Activated T-cell treated with anti-CD3 and anti-CD28 coated beads, Interleukin-2, amount 50 U/mL, for 72 hours (primary cell): ENCODE measurements around the gene ATP1B2. TPM values are rescaled to one million over a fixed set of nuclear protein-coding genes. Genes with fewer than 3 reads are reported as not detected.
"Not testable (repeated sequence)": the region's sequence is repeated elsewhere in the genome, so short reads cannot be mapped to it uniquely, and the experiment has no call there.

Experiments used
- ATAC-seq, 2 donors: fragments of 150-1000 bp; cut with Tn5 transposase; replicated peaks in 1 of 2; 2 replicates each; pipeline ENCODE4 v1.10.0; 2021; ENCODE audit warnings: moderate library complexity in 2 of 2, mild to moderate bottlenecking in 1 of 2
- DNase-seq, 2 donors: peaks; one replicate each; pipeline ENCODE4 v3.0.0; 2021 to 2022; ENCODE audit warnings: mixed read lengths in 1 of 2
- H3K27ac Mint-ChIP-seq: one replicate; pipeline ENCODE4 v1.8.0; 2022; ENCODE audit warnings: mild to moderate bottlenecking, moderate library complexity, mixed read lengths
- H3K27me3 Mint-ChIP-seq: one replicate; pipeline ENCODE4 v1.8.0; 2022; ENCODE audit warnings: low read depth, mixed read lengths
- H3K36me3 Mint-ChIP-seq, 2 donors: one replicate each; pipeline ENCODE4 v1.8.0; 2022; ENCODE audit warnings: mixed read lengths in 2 of 2, mild to moderate bottlenecking in 1 of 2; ENCODE audit not compliant: insufficient read depth in 2 of 2
- H3K4me1 Mint-ChIP-seq: one replicate; pipeline ENCODE4 v1.8.0; 2022; ENCODE audit warnings: low read depth, mixed read lengths
- H3K4me3 Mint-ChIP-seq, 2 donors: one replicate each; pipeline ENCODE4 v1.8.0; 2022; ENCODE audit warnings: mild to moderate bottlenecking in 2 of 2, mixed read lengths in 2 of 2, moderate library complexity in 2 of 2
- H3K9me3 Mint-ChIP-seq, 2 donors: one replicate each; pipeline ENCODE4 v1.8.0; 2022; ENCODE audit warnings: mixed read lengths in 2 of 2
- total RNA-seq, 2 donors: library from RNA; stranded (reverse); gene quantifications; one replicate each; pipeline ENCODE4 v1.2.3, GENCODE V29; 2022

Gene ATP1B2
- under 1 TPM in 1 of 2 donors, not detected in 1; 0.30 TPM for total RNA-seq

GRCh38 chr17:7650509-7651096 lies at the start of gene ATP1B2:
Gene ATP1B2, plus strand, starts transcription at chr17:7650926. Its CDS starts 593 bp downstream, at chr17:7651519.
- Mint-ChIP-seq H3K27me3 (peaks cover 48% of the 10 kb centered on the region), H3K9me3 (no peaks in the 10 kb centered on the region), H3K36me3 (no peaks in the 10 kb centered on the region), H3K27ac (peak within 1 kb of the TSS; percentile 1), H3K4me3 (peak within 1 kb of the TSS; percentile 85 to 96), H3K4me1 (peaks cover 17% of the 10 kb centered on the region)
- peak; percentile 90 to 92 for ATAC-seq
- DNase-seq, result peak; percentile 72 to 84

GRCh38 chr17:7606280-7606679 lies 44.4 kb upstream of the ATP1B2 start:
- Mint-ChIP-seq H3K27me3 (no peaks in the 10 kb centered on the region), H3K4me3 (no peak overlapping the region), H3K27ac (no peak overlapping the region), H3K4me1 (peaks cover 17% of the 10 kb centered on the region), H3K36me3 (peaks cover 6 to 27% of the 10 kb centered on the region in 2 donors), H3K9me3 (no peaks in the 10 kb centered on the region)
- ATAC-seq, result no peak
- DNase-seq, result no peak

- ATAC-seq, result no peak
- DNase-seq, result no peak
- peaks cover 43% of the 10 kb centered on the region for H3K4me1 Mint-ChIP-seq
- no peak overlapping the region for H3K4me3 Mint-ChIP-seq
- H3K27ac Mint-ChIP-seq, result no peak overlapping the region
- no peaks in the 10 kb centered on the region for H3K27me3 Mint-ChIP-seq
- H3K9me3 Mint-ChIP-seq, result no peaks in the 10 kb centered on the region
- H3K36me3 Mint-ChIP-seq, result peaks cover 5 to 18% of the 10 kb centered on the region in 2 donors
These were observed 40.1 kb upstream of the ATP1B2 start for GRCh38 chr17:7610641-7611040.

- ATAC-seq, result no peak
- DNase-seq, result no peak
- H3K4me3 Mint-ChIP-seq, result peak overlapping the region; percentile 61 to 71
- peak overlapping the region; percentile 15 for H3K27ac Mint-ChIP-seq
- no peaks in the 10 kb centered on the region for H3K9me3 Mint-ChIP-seq
- H3K27me3 Mint-ChIP-seq, result no peaks in the 10 kb centered on the region
- peaks cover 37% of the 10 kb centered on the region for H3K4me1 Mint-ChIP-seq
- H3K36me3 Mint-ChIP-seq, result peaks cover 5 to 15% of the 10 kb centered on the region in 2 donors
These were observed 39.0 kb upstream of the ATP1B2 start for GRCh38 chr17:7611635-7612293.

GRCh38 chr17:7612294-7612640 lies 38.5 kb upstream of the ATP1B2 start:
- DNase-seq (no peak), ATAC-seq (no peak)
- H3K36me3 Mint-ChIP-seq, result peaks cover 5 to 15% of the 10 kb centered on the region in 2 donors
- peaks cover 37% of the 10 kb centered on the region for H3K4me1 Mint-ChIP-seq
- peak overlapping the region; percentile 15 for H3K27ac Mint-ChIP-seq
- H3K9me3 Mint-ChIP-seq, result no peaks in the 10 kb centered on the region
- no peaks in the 10 kb centered on the region for H3K27me3 Mint-ChIP-seq
- peak overlapping the region; percentile 61 to 71 for H3K4me3 Mint-ChIP-seq

GRCh38 chr17:7613769-7614424 lies 36.8 kb upstream of the ATP1B2 start:
- H3K27me3 Mint-ChIP-seq, result no peaks in the 10 kb centered on the region
- H3K36me3 Mint-ChIP-seq, result peaks cover 5 to 15% of the 10 kb centered on the region in 2 donors
- peak overlapping the region; percentile 90 to 97 for H3K4me3 Mint-ChIP-seq
- H3K27ac Mint-ChIP-seq, result peak overlapping the region; percentile 70
- H3K4me1 Mint-ChIP-seq, result peaks cover 37% of the 10 kb centered on the region
- DNase-seq (no peak), ATAC-seq (no peak)
- H3K9me3 Mint-ChIP-seq, result no peaks in the 10 kb centered on the region

GRCh38 chr17:7614425-7615264 lies 36.1 kb upstream of the ATP1B2 start, which contains the start of gene FXR2:
Gene FXR2, minus strand, starts transcription at chr17:7614897. Its CDS starts 365 bp downstream, at chr17:7614532.
- Mint-ChIP-seq H3K4me3 (peak within 1 kb of the TSS; percentile 92 to 97), H3K4me1 (peaks cover 37% of the 10 kb centered on the region), H3K36me3 (peaks cover 5 to 15% of the 10 kb centered on the region in 2 donors), H3K9me3 (no peaks in the 10 kb centered on the region), H3K27me3 (no peaks in the 10 kb centered on the region), H3K27ac (peak within 1 kb of the TSS; percentile 81)
- peak; percentile 94 for ATAC-seq
- DNase-seq, result peak; percentile 98

- Mint-ChIP-seq H3K9me3 (no peaks in the 10 kb centered on the region), H3K27ac (peak overlapping the region; percentile 81), H3K4me3 (peak overlapping the region; percentile 75 to 92), H3K27me3 (no peaks in the 10 kb centered on the region), H3K36me3 (peaks cover 5 to 15% of the 10 kb centered on the region in 2 donors), H3K4me1 (peaks cover 36% of the 10 kb centered on the region)
- no peak for DNase-seq
- ATAC-seq, result no peak
These were observed 35.4 kb upstream of the ATP1B2 start for GRCh38 chr17:7615265-7615747.

- DNase-seq, result no peak
- Mint-ChIP-seq H3K36me3 (peaks cover 2% of the 10 kb centered on the region in 2 donors), H3K27me3 (no peaks in the 10 kb centered on the region), H3K27ac (no peak overlapping the region), H3K4me1 (peaks cover 3% of the 10 kb centered on the region), H3K9me3 (no peaks in the 10 kb centered on the region), H3K4me3 (no peak overlapping the region)
- no peak for ATAC-seq
These were observed 32.1 kb upstream of the ATP1B2 start for GRCh38 chr17:7618608-7619007.

GRCh38 chr17:7620835-7621234 lies 29.9 kb upstream of the ATP1B2 start:
- H3K4me3 Mint-ChIP-seq, result no peak overlapping the region
- no peaks in the 10 kb centered on the region for H3K9me3 Mint-ChIP-seq
- no peaks in the 10 kb centered on the region for H3K36me3 Mint-ChIP-seq
- no peaks in the 10 kb centered on the region for H3K4me1 Mint-ChIP-seq
- DNase-seq (no peak), ATAC-seq (no peak)
- no peak overlapping the region for H3K27ac Mint-ChIP-seq
- no peaks in the 10 kb centered on the region for H3K27me3 Mint-ChIP-seq

GRCh38 chr17:7623661-7624060 lies 27.1 kb upstream of the ATP1B2 start:
- Mint-ChIP-seq H3K36me3 (peaks cover 0 to 1% of the 10 kb centered on the region in 2 donors), H3K4me1 (peaks cover 11% of the 10 kb centered on the region), H3K27ac (no peak overlapping the region), H3K9me3 (no peaks in the 10 kb centered on the region), H3K4me3 (no peak overlapping the region), H3K27me3 (no peaks in the 10 kb centered on the region)
- DNase-seq (no peak), ATAC-seq (no peak)

GRCh38 chr17:7625749-7626148 lies 25.0 kb upstream of the ATP1B2 start:
- Mint-ChIP-seq H3K4me3 (peak overlapping the region in 1 of 2 donors; percentile 22), H3K4me1 (peaks cover 11% of the 10 kb centered on the region)
- H3K27ac Mint-ChIP-seq, H3K36me3 Mint-ChIP-seq, DNase-seq, H3K27me3 Mint-ChIP-seq, H3K9me3 Mint-ChIP-seq, ATAC-seq: not testable (repeated sequence)
